HL-60/S4 treated with phorbol 12-myristate 13-acetate at 8.2 ng/mL for 4 days and 3 days (cell line): ENCODE results near the gene ARHGAP44.

Experiments
- in situ Hi-C: fragments of 300-500 bp; cut with MboI; formaldehyde crosslinking; loops from 2 replicates; pipeline ENCODE4 v1.15.0; 2022; ENCODE audit warnings: low sequenced_read_pairs

Gene ARHGAP44

DNA sequence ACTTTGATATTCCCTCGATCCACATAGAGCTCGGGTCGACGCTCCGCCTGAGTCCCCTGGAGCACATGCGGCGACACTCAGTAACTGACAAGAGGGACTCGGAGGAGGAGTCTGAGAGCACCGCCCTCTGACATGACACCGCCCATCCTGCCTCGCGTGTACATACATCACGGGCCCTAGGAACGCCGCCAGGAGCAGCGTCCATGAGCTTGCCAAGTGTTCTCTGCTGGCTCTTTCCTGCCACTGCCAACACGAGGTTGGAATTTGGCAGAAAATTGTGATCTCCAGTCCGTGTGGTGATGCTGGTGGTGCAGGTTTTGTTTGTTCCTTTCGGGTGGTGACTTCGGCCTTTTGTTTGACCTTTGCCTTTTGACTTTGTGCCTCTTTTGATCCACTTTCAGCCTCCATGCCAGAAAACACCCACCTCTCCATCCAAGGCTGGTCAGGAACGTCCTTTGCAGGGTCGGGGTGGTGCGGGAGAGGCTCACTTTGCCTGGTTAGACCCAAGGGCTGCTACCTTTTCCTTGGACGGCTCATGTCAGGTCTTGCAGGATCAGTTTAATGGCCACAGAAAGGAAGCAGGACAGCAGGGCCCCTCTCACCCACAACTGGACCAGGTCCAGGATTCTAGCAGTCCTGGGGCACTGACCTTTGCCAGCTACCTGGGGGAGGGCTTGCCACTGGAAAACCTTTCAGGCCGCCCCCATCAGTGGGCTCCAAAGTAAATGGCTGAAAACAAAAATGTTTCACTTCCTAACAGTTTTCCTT, 200.9 kb downstream of the ARHGAP44 start:
- in situ Hi-C loops = no loop called here

- in situ Hi-C loops = no loop called here
Observed at GRCh38 chr17:12990926-12991325, 201.6 kb downstream of the ARHGAP44 start.

DNA sequence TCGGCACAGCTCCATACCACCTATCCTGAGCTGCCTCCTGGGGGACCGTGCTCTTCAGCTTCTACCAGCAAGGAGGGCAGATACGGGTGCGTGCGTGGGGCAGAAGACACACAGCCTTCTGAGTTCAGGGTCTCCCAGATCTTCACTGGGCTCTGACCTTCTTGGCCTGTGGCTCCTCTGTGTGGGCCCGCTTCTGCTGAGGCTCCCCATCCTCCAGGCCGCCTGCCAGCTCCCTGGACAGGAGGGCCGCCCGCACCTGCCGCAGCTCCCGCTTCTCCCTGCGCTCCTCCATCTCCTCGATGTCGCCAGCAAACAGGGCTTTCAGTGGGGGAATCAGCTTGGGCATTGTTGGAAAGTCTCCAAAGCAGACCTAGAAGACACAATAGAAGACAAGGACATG, 203.4 kb downstream of the ARHGAP44 start:
- in situ Hi-C loops = no loop called here

DNA sequence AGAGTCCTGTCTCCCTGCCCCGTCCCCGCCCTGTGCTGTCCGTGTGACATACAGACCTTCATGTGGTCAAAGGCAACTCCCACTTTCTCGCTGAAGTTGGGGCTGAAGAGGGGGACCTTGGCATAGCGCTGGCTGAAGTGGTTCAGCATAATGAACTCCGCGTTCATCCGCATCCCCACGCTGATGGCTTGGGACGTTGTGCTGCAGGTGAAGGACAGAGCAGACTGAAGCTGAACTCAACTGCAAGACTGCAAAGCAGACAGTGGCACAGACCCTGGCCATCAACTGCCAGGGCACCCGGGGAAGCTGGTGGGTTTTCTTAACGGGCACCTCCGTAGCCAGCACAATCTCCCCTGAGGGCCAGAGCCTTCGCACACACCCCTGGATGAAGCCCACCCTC, 204.3 kb downstream of the ARHGAP44 start:
- in situ Hi-C loops = no loop called here

- in situ Hi-C loops = no loop called here
Observed at GRCh38 chr17:12994341-12995074, 205.2 kb downstream of the ARHGAP44 start.

DNA sequence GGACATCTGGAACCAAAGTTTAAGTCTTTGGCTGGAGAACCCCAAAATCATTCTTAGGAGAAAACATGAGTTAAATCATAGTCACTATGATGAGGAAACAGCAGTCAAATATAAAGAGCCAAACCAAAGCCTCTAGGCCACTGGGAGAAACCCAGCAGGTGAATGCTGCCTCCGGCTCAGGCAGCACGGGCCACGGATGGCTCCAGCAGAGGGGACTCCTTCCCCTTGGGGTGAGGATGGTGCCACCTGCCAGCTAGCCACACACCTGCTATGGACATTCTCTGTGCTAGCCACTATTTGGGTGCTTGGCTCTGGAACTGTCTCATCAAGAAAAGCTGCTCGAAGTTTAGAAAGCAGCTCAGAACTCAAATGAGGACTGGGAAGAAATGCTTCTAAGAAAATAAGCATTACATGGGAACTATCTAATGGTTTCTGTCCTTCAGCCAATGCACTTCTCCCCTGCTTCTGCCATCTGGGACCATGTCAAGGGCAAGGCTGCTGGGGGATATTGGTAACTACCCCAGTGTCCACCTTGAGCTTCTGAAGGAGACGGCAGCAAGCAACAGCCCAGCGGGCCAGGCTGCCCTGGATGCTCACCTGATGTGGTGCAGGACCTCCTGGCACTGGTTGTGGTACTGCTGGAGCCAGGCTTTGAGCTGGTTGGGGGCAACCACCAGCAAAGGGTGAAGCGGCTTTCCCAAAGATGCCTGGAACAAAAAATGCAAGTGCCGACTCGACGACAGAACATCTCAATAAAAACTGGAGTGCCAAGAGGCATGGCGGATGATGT, 206.0 kb downstream of the ARHGAP44 start:
- in situ Hi-C loops = no loop called here

DNA sequence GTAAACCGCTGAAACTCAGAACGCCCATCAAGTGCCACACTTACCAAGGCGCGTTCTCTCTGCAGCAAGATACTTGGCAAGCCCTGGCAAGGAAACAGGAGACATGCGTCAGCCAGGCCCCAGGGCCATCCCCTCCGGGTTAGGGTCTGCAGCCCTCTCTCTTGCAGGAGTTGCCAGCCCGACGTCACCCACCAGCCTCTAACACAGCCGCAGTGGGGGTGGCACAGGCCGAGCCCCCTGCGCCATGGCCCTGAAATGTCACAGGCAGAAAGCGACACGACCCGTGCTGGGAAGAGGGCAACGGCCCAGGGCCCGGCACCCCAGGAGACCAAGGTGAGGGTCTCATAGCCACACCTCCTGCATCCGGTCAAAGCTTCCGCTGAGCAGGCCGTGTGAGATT, 206.6 kb downstream of the ARHGAP44 start:
- in situ Hi-C loops = no loop called here

- in situ Hi-C loops = no loop called here
Observed at GRCh38 chr17:12996357-12996756, 207.1 kb downstream of the ARHGAP44 start.

DNA sequence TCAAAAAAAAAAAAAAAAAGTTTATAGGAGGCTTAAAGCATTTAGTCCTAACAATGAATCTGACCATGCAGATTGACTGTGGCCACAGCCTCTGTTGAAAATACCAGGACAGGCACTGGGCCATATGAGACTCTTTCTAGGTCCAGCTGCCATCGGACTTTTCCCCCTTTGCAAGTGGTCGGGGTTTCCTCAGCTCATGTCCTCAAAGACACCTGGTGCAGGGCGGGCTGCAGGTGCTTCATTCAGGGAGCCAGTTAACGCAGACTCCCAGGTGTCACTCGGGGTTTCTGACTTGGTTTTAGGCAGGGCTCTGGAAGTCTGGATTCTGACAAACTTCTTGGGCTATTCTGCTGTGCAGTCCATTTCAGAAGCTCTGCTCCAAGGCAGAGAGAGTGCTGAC, 207.6 kb downstream of the ARHGAP44 start:
- in situ Hi-C loops = no loop called here

DNA sequence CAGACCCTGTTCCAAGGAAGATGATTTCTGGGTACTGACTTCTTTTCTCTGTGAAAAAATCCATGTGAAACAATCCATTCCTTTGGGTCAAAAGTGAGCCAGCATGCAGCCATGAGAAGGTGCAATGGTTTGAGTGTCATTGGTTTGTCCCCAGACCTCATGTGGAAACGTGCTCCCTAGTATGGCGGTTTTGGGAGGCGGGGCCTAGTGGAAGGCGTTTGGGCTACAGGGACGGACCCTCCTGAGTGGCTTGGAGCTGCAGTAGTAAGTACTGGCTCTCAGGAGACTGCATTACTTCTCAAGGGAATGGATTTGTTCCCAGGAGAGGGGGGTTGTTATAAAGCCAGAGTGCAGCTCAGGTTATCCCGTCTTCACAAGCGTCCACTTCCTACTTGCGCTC, 209.2 kb downstream of the ARHGAP44 start:
- in situ Hi-C loops = no loop called here

DNA sequence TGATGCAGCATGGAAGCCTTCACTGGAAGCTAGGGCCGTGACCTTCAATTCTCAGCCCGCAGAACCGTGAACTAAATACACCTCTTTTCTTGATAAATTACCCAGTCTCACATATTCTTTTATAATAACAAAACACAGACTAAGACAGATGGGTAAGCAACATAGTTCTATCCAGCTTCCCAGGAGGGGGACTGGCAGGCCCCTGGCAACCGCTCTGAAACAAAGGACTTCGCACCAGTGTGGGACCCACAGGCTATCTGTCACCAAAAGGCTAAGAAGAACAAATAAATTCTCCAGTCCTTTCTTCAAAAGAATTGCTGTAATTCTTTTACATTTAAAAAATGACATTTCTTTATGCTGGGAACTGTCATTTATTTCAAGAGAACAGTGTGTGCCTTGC, 209.6 kb downstream of the ARHGAP44 start:
- in situ Hi-C loops = no loop called here

DNA sequence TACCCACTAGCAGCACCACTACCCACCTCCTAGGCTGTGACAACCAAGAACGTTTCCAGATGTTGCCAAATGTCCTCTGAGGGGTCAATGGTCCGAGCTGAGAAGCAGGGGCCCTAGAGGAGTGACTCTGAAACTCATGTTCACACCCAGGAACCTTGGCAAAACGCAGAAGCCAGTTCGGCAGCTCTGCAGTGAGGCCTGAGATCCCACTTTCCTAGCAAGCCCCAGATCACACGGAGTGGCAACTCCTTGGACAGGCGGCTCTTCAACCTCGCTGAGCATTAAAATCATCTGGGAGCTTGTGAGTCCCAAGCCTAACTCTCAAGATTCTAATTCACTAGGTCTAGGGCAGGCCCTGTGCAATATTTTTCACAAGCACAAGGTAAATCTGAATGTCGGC, 211.3 kb downstream of the ARHGAP44 start:
- in situ Hi-C loops = no loop called here

- in situ Hi-C loops = no loop called here
Observed at GRCh38 chr17:13001991-13002615, 212.8 kb downstream of the ARHGAP44 start.

GRCh38 chr17:13002761-13003453, 213.6 kb downstream of the ARHGAP44 start:
- in situ Hi-C loops = no loop called here

DNA sequence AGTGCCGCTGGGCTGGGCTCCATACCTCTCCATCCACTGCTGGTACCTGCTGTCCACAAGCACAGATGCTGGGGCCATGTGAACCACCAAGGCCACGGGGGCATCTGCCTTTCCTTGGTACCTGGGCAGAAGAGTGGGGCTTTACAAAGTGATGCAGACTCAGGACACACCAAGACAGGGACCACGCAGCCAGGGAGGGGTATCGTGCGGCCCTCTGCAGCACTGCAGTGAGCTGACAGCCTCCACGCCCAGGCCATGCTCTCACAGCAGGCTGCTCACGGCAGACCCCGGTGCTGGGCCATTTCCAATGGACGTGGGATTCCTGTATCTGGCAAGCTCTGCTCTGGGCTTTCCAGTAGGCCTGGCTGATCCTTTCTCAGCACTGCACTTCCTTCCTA, 214.2 kb downstream of the ARHGAP44 start:
- in situ Hi-C loops = no loop called here

DNA sequence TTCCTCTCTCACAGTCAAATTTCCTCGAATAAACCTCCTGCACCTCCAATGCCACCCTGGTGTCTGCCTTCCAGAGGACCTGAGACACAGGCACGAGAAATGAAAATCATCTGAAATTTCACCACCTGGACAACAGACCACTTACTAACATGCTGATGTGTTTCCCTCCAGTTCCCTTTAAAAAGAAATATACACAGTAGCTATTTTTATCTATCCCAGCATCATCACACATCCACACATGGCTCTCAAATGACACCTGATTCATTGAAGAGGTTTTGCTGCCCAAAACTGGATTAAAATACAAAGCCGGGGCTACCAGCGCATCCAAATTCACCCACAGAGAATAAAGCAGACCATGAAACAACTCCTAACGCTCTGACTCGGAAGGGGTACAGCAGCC, 214.6 kb downstream of the ARHGAP44 start:
- in situ Hi-C loops = no loop called here

DNA sequence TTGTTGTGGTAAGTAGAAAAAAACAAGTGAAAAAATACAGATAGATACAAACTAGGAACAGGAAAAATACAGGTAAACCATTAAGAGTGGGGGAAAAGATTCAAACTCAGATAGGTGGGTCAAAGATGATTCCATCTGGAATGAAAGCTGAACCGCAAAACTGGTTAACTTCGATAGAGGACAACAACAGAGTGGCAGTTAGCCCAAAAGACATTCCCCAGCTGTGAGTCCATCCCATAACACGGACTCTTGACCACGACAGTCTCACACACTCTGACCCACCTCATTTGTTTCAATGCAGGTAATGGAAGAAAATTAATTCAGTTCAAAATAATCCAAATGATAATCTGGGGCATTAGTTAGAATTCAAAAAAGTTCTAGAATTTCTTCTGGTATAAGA, 215.0 kb downstream of the ARHGAP44 start:
- in situ Hi-C loops = no loop called here

GRCh38 chr17:13005530-13005929, 216.2 kb downstream of the ARHGAP44 start:
- in situ Hi-C loops = no loop called here

- in situ Hi-C loops = no loop called here
Observed at GRCh38 chr17:13008461-13008860, 219.2 kb downstream of the ARHGAP44 start.

GRCh38 chr17:13010959-13011358, 221.7 kb downstream of the ARHGAP44 start:
- in situ Hi-C loops = no loop called here

GRCh38 chr17:13014801-13015200, 225.5 kb downstream of the ARHGAP44 start:
- in situ Hi-C loops = no loop called here
